Measurements from ENCODE around the gene CD8A. TPM values are rescaled to one million over a fixed set of nuclear protein-coding genes. Genes with fewer than 3 reads are reported as not detected.

Gene CD8A
- total RNA-seq, 4 donors from 2014 or later, result 0.83 to 5.5 (median 1.1) TPM

- WGBS, result 97% methylated on average over 3 of the region's 3 CpGs
- Histone ChIP-seq H3K9me3 (peaks cover 0 to 12% (median 8%) of the 10 kb centered on the region in 4 donors), H3K4me3 (no peak overlapping the region), H3K36me3 (peaks cover 4 to 41% (median 22%) of the 10 kb centered on the region in 4 donors), H3K4me1 (peaks cover 4 to 15% (median 10%) of the 10 kb centered on the region in 4 donors), H3K27me3 (no peaks in the 10 kb centered on the region), H3K27ac (replicated peaks in 1 of 4) (no peak overlapping the region)
- TF ChIP-seq POLR2AphosphoS5 (IDR thresholded peaks at IDR 0.05) (no peak), POLR2A (IDR thresholded peaks at IDR 0.05; ENCODE audit: low read depth) (no peak), EP300 (IDR thresholded peaks at IDR 0.05) (no peak)
- TF ChIP-seq, protein P1, sequence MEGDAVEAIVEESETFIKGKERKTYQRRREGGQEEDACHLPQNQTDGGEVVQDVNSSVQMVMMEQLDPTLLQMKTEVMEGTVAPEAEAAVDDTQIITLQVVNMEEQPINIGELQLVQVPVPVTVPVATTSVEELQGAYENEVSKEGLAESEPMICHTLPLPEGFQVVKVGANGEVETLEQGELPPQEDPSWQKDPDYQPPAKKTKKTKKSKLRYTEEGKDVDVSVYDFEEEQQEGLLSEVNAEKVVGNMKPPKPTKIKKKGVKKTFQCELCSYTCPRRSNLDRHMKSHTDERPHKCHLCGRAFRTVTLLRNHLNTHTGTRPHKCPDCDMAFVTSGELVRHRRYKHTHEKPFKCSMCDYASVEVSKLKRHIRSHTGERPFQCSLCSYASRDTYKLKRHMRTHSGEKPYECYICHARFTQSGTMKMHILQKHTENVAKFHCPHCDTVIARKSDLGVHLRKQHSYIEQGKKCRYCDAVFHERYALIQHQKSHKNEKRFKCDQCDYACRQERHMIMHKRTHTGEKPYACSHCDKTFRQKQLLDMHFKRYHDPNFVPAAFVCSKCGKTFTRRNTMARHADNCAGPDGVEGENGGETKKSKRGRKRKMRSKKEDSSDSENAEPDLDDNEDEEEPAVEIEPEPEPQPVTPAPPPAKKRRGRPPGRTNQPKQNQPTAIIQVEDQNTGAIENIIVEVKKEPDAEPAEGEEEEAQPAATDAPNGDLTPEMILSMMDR (IDR thresholded peaks at IDR 0.05), result no peak
- intact Hi-C loops (cut with DNase I), result no loop called here
- DNase-seq (ENCODE audit: extremely low spot score), result no peak
Observed at GRCh38 chr2:86752934-86753333, 37.8 kb downstream of the CD8A start.

DNA sequence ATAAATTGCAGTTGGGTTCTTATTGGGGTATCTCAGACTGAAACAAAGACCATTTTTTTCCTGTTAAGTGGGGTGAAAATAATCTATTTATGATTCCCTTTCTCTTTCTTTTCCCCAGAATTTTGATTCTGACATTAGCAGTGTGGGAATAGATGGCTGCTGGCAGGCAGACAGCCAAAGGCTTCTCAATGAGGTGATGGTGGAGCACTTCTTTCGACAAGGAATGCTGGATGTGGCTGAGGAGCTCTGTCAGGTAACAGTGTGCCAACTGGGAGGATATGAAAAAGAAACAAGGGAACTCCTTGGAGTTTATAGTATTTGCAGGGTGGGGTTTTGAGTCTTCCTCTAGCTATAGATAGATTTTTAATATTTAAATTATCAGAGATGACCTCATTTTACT lies 38.9 kb downstream of the CD8A start:
- Histone ChIP-seq H3K4me3 (no peak overlapping the region), H3K36me3 (peaks cover 4 to 41% (median 22%) of the 10 kb centered on the region in 4 donors), H3K27me3 (no peaks in the 10 kb centered on the region), H3K27ac (replicated peaks in 1 of 4) (no peak overlapping the region), H3K4me1 (peaks cover 13 to 22% (median 15%) of the 10 kb centered on the region in 4 donors), H3K9me3 (peaks cover 0 to 12% (median 8%) of the 10 kb centered on the region in 4 donors)
- 50% methylated on average over 1 of the region's 1 CpG for WGBS
- DNase-seq (ENCODE audit: extremely low spot score), result no peak
- intact Hi-C loops (cut with DNase I), result no loop called here
- TF ChIP-seq POLR2AphosphoS5 (IDR thresholded peaks at IDR 0.05) (no peak), POLR2A (IDR thresholded peaks at IDR 0.05; ENCODE audit: low read depth) (no peak)

GRCh38 chr2:86750240-86750839 lies 40.4 kb downstream of the CD8A start:
- Histone ChIP-seq H3K4me1 (peaks cover 13 to 28% (median 19%) of the 10 kb centered on the region in 4 donors), H3K9me3 (peaks cover 0 to 12% (median 8%) of the 10 kb centered on the region in 4 donors), H3K4me3 (no peak overlapping the region), H3K27ac (replicated peaks in 1 of 4) (no peak overlapping the region), H3K36me3 (peaks cover 4 to 33% (median 19%) of the 10 kb centered on the region in 4 donors), H3K27me3 (no peaks in the 10 kb centered on the region)
- no peak for DNase-seq (ENCODE audit: extremely low spot score)
- intact Hi-C loops (cut with DNase I), result no loop called here
- TF ChIP-seq EP300 (IDR thresholded peaks at IDR 0.05) (no peak), POLR2A (IDR thresholded peaks at IDR 0.05; ENCODE audit: low read depth) (no peak), POLR2AphosphoS5 (IDR thresholded peaks at IDR 0.05) (no peak)
- TF ChIP-seq, protein P1 (IDR thresholded peaks at IDR 0.05), result no peak
- WGBS, result 95% methylated on average over 3 of the region's 3 CpGs

- Histone ChIP-seq H3K4me1 (peaks cover 13 to 30% (median 20%) of the 10 kb centered on the region in 4 donors), H3K36me3 (peaks cover 0 to 19% (median 11%) of the 10 kb centered on the region in 4 donors), H3K9me3 (peaks cover 0 to 12% (median 8%) of the 10 kb centered on the region in 4 donors), H3K27me3 (no peaks in the 10 kb centered on the region), H3K4me3 (no peak overlapping the region), H3K27ac (replicated peaks in 1 of 4) (no peak overlapping the region)
- WGBS, result 87% methylated on average over 9 of the region's 9 CpGs
- no peak for TF ChIP-seq POLR2A (IDR thresholded peaks at IDR 0.05; ENCODE audit: low read depth)
- DNase-seq (ENCODE audit: extremely low spot score), result no peak
- intact Hi-C loops (cut with DNase I), result no loop called here
Observed at GRCh38 chr2:86747711-86748639, 42.7 kb downstream of the CD8A start.

DNA sequence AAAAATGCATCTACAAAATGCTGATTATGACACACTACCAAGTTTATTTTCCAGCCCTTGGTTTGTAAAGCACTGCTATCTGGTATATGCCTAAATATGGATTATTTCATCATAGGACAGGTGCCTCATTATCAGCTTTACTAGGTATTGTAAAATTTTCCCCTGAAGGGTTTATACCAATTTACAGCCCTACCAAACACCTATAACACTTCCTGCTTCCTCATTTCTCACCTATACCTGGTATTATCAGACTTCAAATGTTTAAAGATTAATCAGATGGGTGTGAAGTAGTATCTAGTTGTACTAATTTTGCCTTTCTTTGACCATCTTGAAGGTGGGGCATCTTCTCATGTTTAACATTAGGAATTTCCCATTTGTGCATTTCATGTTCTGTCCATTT lies 43.8 kb downstream of the CD8A start:
- H3K27ac ChIP-seq (replicated peaks in 1 of 4), result no peak overlapping the region

More for the DNA sequence above, 43.8 kb downstream of the CD8A start:
- TF ChIP-seq POLR2AphosphoS5 (IDR thresholded peaks at IDR 0.05) (no peak), POLR2A (IDR thresholded peaks at IDR 0.05; ENCODE audit: low read depth) (no peak), EP300 (IDR thresholded peaks at IDR 0.05) (no peak)
- TF ChIP-seq, protein P1 (IDR thresholded peaks at IDR 0.05), result no peak
- intact Hi-C loops (cut with DNase I), result no loop called here
- peaks cover 0 to 12% (median 8%) of the 10 kb centered on the region in 4 donors for H3K9me3 ChIP-seq
- peaks cover 11 to 28% (median 20%) of the 10 kb centered on the region in 4 donors for H3K4me1 ChIP-seq
- DNase-seq (ENCODE audit: extremely low spot score), result no peak
- H3K4me3 ChIP-seq, result no peak overlapping the region
- H3K27me3 ChIP-seq, result no peaks in the 10 kb centered on the region
- H3K36me3 ChIP-seq, result peaks cover 0 to 10% (median 3%) of the 10 kb centered on the region in 4 donors

Data from esophagus muscularis mucosa (tissue), 4 donors.